NCI-H748 (cell line): ENCODE measurements around the gene HYLS1.
"Not testable (repeated sequence)": the region's sequence is repeated elsewhere in the genome, so short reads cannot be mapped to it uniquely, and the experiment has no call there.

Experiments
- DNase-seq: peaks from one replicate; lab custom pipeline; 2025; ENCODE audit not compliant: unreplicated experiment; lab: John Stamatoyannopoulos, UW

HYLS1 gene

DNA sequence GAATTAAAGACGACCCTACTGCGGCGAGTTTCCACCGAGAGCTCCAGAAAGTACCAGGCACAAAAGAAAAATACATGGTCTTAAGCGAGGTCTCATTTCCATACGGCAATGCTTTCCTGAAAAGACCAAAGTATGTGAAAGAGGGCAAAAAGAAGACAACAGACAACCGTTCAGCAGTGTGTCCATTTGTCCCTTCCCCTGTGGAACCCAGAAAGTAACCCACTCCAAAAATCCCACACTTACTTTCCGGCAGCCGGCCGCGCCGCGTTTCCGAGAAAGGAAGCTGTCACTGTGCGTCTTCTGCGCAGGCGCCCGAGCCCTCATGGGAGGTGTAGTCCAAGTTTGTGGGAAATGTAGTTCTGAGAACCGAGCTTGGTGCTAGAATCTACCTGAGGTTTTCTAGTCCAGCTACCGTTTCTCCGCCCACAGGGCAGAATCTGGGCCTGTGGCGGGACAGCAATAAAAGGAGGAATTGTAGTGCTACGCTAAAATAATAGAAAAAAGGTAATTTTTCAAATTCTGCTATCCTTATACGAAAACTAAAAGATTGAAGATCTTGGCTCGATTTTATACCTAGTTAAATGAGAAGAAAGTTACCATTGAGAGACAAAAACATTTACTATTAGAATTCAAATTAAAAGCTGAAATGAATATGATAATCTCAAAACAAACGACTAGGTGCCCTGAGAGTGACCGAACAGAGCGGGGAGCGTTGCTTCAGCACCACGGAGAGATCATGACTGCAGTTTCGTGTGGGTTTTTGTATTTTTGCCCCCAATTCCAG lies 15.7 kb downstream of the HYLS1 start, which contains the start of gene PUS3:
Gene PUS3, minus strand, starts transcription at position 280 of the 784 bp plus-strand sequence. CDS start 6,922 bp downstream, outside the sequence.
- DNase-seq = peak; percentile 89

DNA sequence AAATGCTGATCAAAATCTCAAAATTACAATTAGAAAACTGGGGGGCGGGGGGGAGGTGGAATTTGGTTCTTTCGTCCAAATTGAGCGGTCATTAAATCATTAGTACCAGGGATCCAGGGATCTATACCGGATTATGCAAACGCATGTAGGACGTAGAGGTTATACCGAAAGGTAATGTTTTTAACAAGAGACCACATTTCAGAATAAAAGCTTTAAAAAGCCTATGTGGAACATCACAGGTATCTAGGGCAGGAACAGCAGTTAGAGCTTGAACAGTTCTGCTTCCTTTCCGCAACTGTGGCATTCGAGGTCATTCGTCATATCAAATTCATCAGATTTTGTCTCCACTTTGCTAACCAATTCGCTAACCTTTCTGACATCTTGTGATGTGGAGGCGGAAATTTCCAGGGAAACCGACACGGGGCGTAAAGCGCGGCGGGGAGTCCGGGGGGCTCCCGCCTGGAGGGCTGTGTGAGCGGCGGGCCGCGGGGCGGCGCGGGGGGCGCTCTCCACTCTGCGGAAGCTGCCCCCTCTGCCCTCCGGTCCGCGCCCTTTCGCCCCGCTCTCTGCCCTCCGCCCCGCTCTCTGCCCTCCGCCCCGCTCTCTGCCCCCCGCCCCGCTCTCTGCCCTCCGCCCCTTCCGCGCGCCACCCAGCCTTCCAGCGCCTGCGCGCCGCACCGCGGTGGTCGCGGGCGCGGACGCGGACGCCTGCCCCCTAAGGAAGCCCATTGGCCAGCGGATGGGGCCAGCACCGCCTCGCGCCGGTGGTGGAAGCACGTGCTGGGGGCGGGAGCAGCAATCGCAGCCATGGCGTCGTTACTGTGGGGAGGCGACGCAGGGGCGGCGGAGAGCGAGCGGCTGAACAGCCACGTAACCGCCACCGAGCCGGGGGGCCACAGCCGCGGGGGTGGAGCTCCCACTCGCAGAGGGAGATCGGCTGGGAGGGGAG lies 16.5 kb downstream of the HYLS1 start, which contains the start of gene DDX25:
Gene DDX25, plus strand, starts transcription at position 798 of the 949 bp plus-strand sequence. Its CDS starts 10 bp downstream, at position 808.
- DNase-seq = peak; percentile 45

DNA sequence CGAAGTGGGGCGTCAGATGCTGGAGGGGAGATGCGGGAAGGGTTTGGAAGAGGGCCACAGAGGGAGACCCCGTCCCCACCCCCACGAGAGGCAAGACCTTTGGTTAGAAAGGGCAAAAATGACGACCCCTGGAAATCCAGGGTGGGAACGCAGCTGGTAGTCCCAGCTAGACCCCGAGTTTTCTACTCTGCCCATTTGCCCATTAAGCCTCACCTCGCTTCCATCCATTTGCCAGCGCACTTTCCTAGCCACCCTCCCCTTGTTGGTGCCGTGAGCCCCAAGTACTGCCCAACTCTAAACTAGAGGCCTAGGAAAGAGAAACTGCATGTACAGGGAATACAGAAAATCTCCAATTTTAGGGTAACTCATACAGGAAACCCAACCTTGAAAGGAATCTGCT lies 17.2 kb downstream of the HYLS1 start:
- no peak for DNase-seq

DNA sequence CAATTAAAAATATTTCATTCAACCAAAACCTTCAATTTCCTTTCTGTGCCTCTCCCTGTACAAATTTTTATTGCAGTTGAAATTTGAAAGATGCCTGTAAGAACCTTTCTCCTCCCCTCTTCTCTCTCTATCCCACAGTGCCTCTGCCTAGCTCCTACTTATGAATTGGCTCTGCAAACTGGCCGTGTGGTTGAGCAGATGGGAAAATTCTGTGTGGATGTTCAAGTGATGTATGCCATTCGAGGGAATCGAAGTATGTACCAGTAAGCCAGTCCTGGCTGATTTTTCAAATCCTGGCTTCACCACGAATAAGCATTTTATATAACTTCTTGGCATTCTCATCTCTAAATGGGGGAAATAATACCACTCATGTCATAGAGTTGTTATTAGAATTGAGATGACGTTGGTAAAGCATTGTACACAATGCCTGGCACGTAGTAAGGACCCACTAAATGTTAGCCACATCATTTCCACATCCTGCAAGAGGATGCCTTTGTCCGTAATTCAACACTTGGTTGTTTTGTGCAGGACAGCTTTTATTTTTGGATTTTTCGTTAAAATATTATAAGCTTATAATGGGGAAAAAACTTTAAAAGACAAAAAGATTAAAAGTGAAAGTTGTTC lies 22.9 kb downstream of the HYLS1 start:
- DNase-seq = no peak

DNA sequence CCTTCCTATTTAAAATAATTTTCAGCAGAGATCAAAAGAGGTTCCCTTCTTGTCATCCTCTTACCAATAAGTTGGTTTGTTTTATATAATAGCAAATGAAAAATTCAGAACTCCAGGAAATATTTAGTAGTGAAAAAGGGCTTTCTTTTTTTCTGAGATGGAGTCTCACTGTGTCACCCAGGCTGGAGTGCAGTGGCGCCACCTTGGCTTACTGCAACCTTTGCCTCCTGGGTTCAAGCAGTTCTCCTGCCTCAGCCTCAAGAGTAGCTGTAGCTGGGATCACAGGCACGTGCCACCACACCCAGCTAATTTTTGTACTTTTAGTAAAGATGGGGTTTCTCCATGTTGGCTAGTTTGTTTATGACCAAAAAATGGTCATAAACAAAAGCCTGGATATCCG lies 27.1 kb downstream of the HYLS1 start:
- not testable (repeated sequence) for DNase-seq

DNA sequence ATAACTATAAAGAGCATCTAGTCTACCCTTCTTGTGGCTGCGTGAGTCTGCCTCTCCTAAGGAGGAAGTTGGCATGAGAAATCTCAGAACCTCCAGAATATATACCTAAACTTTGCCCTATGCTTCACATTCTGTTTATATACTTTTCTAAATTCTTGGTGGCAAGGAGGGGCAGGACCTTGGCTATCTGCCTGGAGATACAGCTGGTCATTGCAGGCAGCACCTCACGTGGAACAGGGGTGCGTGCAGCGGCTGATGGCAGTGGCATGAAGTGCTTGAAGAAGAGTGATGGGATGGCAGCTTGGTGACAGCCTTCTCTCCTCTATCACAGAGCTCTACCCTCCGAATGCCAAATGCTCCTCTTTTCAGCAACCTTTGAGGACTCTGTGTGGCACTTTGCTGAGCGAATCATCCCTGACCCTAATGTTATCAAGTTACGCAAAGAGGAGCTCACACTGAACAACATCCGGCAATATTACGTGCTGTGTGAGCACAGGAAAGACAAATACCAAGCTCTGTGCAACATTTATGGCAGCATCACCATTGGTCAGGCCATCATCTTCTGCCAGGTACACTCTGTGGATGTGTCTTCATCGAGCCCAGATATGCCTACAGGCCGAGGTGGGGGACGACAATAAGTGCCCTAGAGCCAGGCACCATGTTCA lies 29.3 kb downstream of the HYLS1 start:
- DNase-seq = peak; percentile 2

DNA sequence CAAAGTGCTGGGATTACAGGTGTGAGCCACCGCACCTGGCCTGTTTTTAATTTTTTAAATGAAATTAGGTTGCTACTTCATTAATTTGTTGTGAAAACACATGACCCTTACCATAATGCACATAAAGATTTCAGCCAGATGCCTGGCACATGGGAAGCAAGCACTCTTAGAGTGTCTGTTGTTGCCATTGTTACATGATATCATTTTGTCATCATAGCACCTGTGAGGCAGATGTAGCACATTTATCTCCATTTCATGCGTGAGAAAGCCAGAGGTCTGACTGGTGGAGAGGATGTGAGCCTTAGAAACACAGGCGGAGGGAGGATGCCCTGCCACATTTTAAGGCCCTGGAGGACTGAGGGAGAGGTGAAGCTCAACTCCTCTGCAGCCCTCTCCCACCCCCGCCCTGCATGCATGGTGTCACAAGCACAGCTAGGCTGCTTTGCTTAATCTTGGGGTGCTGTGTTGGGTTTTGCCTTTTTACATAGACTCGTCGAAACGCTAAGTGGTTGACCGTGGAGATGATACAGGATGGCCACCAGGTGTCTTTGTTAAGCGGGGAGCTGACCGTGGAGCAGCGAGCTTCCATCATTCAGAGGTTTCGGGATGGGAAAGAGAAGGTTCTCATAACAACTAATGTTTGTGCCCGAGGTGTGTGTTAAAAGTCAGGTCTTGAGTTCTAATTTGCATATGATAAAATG lies 30.8 kb downstream of the HYLS1 start:
- DNase-seq = no peak

DNA sequence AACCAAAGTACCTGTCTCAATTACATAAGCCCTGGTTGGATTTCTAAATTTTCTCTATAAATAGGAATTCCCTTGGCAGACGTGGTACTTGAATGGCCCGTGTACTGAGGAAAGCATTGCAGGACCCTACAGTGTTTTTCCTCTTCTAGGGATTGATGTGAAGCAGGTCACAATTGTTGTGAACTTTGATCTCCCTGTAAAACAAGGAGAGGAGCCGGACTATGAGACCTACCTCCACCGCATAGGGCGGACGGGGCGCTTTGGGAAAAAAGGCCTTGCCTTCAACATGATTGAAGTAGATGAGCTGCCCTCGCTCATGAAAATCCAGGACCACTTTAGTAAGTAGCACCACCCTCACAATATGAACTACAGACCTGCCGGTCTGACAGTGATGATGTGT lies 33.6 kb downstream of the HYLS1 start:
- no peak for DNase-seq

DNA sequence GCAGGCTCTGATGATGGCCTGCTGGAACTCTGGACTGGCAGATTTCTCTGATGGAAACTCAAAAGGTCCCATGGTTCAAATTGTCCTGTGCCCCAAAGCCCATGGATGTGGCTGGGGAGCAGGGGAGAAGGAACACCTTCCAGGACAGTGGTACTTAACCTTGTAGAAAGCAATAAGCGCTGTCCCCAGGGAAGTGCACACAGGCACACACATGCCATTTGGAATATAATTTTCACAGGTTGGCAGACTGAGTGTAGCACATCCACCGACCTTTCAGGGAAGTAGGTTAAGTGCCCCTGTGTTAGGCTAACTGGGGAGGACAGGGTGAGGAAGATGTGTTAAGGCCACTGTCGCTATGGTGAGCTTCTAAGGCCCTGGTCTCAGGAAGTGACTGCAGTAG lies 34.7 kb downstream of the HYLS1 start:
- no peak for DNase-seq

DNA sequence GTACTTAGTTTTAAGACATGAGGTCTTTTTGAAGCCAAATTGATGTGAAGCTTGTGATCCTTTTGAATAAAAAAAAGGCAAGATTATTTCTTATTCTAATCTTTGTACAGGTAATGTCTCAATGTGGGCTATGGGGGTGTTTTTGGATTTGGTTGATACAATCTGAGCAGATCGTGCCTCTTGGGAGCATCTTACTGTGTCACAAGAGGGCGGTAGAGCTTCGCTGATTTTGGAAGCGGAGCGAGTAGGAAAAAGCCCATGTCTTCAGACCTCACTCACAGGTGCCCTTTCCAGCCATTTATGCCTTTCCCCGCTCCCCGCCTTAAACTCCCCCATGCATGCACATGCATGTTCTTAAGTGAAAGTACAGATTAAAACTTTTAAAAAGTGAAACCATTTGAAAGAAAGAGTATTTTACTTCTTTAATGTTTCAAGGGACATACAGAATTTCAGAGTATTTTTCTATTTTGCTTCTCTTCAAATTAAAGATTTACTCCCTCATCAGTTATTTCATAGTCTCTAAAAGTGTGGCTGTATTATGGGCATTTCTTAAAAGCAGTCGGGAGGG lies 35.6 kb downstream of the HYLS1 start:
- peak; percentile 62 for DNase-seq

DNA sequence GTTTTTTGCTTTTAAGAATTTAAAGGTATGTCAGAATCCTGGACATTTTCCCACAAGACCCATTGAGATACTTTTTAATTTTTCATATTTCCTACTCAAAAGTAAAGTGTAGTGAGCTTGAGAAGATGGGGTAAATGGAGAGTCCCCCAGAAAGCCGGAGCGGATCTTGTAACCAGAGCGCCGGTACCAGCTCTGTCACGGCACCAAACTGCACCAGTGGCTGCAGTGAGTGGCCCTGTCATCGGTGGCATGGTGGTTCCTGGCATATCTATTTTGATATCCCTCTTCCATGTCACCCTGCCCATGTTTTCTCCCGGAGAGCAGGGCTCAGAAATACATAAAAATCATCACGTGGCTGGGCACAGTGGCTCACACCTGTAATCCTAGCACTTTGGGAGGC lies 36.2 kb downstream of the HYLS1 start:
- DNase-seq = no peak

DNA sequence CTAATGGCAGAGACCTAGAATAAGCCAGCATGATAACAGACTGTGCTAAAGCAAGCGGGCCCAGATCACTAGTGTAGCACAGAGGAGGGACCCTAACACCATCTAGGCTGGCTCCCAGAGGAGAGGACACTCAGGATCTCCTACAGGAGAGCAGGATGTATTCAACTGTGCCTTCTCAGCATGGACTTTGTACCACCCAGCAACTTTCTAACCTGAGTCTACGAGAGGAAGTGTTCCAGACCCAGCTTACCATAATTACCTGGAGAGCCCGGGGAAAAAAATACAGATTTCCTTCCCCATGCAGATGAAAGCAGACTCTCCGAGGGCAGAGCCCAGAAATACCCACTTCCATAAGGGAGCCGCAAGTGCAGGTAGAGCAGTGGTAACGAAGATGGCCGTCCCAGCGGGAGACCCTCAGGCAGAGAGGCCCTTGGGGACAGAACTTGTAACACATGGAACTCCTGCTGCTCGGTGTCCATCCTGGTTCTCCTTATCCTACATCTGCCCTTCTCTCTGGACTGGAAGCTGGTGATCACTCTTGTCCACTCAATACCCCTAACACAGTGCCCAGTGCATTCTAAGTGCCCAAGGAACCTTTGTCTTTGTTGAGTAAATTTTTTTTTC lies 37.0 kb downstream of the HYLS1 start:
- no peak for DNase-seq

DNA sequence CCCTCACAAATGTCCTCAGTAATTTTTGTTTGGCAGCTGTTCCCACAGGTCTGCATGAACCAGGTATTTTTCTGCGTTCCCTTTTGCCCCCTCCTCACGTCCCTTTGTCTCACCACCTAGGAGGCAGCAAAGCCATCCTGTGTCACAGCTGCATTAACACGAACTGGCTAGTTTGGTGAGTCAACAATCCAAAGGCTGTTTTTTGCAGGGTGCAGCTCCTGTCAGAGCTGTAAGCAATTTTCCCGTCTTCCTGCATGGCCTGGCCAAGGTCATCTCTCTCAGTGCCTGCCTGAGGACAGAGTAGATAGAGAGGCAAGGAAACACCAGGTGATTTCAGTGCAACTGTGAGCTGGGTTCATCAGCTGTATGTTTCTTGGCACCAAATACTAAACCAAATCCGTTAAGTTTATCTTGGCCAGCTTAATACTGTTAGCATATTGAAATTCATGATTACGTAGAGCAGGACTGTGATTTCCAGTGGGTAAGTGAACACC lies 37.8 kb downstream of the HYLS1 start:
- no peak for DNase-seq

DNA sequence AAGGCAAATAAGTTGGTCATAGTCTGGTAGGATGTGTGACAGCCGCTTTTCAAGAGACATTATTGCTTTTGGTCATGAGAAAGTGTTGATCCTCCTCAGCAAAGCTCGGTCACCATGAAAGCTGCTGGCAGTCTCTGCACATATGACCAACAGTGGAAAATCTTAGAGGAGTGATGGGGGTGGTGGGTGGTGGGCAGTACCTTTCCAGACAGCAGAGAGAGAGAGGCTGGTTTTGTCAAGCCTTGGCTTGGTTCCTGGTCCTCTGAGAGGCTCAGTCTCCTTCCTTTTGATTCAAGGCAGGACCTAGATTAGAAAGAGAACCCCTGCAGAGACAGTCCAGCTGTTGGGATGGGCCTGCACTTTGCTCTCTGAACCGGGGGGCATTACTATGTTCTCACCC lies 38.3 kb downstream of the HYLS1 start:
- no peak for DNase-seq

DNA sequence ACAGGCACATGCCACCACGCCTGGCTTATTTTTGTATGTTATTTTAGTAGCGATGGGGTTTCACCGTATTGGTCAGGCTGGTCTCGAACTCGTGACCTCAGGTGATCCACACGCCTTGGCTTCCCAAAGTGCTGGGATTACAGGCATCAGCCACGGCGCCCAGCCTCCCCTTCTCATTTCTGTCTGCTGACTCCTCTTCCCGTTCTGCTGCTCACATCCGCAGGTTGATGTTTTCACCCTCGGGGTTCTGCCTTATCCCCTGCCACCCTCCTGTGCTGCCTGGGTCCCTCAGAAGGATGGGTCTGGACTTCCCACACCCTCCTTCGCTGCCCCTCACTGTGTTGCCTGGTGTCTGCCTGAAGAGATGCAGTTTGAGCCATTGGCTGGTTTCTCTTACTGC lies 39.2 kb downstream of the HYLS1 start:
- no peak for DNase-seq

DNA sequence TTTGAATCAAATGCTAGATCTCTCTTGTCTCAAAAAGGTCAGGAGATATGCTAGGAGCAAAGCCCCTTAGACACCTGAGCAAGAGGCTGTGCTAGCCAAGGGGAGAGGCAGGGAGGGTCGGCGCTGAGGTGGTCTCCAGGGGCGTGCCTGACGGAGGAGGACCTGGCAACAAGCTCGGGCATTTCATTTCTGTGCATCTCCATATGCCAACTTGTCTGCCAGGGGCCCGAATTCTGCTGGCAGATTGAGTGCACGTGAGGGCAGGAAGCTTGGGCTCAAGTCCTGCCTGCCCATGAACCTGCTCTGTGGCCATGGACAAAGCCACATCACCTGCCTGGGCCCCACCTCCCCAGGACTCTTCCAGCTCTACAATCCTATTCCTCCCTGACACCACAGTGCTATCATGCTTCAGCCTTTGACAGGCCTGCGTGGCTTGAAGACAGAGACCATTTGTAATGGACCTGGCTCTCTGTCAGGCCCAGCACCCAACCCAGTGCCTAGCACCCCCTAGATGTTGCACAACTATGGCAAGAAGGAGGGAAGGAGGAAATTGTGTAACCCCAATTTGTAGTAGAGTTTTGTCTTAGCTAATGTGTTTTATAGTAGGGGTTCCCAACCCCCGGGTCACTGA lies 42.1 kb downstream of the HYLS1 start:
- DNase-seq = no peak

DNA sequence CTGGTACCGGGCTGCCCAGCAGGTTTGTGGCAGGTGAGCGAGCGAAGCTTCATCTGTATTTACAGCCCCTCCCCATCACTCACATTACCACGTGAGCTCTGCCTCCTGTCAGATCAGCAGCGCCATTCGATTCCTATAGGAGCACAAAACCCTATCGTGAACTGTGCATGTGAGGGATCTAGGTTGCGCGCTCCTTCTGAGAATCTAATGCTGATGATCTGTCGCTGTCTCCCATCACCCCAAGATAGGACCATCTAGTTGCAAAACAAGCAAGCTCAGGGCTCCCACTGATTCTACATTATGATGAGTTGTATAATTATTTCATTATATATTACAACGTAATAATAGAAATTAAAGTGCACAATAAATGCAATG lies 42.6 kb downstream of the HYLS1 start:
- DNase-seq = no peak

DNA sequence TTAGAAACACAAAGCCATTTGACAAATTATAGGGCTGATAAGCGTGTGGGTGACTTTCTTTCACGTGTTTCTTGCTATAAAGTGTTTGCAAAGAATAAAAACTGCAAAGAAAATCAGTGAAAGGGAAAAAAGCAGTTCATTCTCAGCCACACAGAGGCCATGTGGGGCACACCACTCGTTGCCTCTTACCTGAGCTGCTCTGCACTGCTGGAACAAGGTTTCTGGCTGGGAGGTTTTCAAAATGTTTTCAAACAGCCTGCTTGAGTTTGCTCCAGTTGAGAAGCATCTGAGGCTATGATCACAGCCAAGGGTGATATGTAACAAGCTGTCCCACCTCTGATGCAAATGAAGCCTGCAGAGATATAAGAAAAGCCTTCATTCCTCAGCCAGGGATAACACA lies 43.6 kb downstream of the HYLS1 start:
- DNase-seq = no peak

DNA sequence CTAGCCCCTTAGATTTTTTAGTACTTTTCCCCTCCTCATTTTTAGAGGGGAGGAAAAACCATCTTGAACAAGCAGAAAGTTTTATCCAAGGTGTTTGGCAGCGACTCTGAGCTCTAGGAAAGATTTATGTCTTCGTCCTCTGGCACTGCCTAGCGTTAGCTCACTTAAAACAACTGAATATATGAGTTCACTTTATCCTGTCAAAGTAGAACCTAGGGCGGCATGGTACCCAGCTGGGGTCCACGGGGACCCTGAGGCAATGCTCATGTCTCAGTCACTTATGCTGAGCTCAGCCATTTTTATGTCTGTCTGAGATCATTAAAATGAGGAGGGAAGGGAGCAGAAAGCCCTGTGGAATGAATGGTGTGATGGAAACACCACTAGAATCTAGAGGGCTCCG lies 44.2 kb downstream of the HYLS1 start:
- DNase-seq = no peak
